Measurements from ENCODE around the gene ELP5.

ELP5 gene

GRCh38 chr17:7223375-7223774 lies 28.6 kb upstream of the ELP5 start:
- no peak for DNase-seq (ENCODE audit: low read depth in 1 of 2, low spot score in 1 of 2)
- TF ChIP-seq SPI1 (IDR thresholded peaks at IDR 0.05; ENCODE audit: borderline replicate concordance, low read depth) (no peak), POLR2AphosphoS5 (IDR thresholded peaks at IDR 0.05; ENCODE audit: low read depth) (no peak), CTCF (IDR thresholded peaks at IDR 0.05; ENCODE audit: insufficient read depth, low read length) (no peak), GABPA (IDR thresholded peaks at IDR 0.05; ENCODE audit: low read depth) (no peak)
- TF ChIP-seq, protein P1, sequence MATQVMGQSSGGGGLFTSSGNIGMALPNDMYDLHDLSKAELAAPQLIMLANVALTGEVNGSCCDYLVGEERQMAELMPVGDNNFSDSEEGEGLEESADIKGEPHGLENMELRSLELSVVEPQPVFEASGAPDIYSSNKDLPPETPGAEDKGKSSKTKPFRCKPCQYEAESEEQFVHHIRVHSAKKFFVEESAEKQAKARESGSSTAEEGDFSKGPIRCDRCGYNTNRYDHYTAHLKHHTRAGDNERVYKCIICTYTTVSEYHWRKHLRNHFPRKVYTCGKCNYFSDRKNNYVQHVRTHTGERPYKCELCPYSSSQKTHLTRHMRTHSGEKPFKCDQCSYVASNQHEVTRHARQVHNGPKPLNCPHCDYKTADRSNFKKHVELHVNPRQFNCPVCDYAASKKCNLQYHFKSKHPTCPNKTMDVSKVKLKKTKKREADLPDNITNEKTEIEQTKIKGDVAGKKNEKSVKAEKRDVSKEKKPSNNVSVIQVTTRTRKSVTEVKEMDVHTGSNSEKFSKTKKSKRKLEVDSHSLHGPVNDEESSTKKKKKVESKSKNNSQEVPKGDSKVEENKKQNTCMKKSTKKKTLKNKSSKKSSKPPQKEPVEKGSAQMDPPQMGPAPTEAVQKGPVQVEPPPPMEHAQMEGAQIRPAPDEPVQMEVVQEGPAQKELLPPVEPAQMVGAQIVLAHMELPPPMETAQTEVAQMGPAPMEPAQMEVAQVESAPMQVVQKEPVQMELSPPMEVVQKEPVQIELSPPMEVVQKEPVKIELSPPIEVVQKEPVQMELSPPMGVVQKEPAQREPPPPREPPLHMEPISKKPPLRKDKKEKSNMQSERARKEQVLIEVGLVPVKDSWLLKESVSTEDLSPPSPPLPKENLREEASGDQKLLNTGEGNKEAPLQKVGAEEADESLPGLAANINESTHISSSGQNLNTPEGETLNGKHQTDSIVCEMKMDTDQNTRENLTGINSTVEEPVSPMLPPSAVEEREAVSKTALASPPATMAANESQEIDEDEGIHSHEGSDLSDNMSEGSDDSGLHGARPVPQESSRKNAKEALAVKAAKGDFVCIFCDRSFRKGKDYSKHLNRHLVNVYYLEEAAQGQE (IDR thresholded peaks at IDR 0.05; ENCODE audit: insufficient replicate concordance, low read depth) = no peak
- no peak overlapping the region for H3K4me3 ChIP-seq (replicated peaks; ENCODE audit: insufficient read depth, low read length)
- no peak overlapping the region for H3K27ac ChIP-seq (replicated peaks)
- no peaks in the 10 kb centered on the region for H3K27me3 ChIP-seq (ENCODE audit: insufficient read depth, poor library complexity, severe bottlenecking)

DNA sequence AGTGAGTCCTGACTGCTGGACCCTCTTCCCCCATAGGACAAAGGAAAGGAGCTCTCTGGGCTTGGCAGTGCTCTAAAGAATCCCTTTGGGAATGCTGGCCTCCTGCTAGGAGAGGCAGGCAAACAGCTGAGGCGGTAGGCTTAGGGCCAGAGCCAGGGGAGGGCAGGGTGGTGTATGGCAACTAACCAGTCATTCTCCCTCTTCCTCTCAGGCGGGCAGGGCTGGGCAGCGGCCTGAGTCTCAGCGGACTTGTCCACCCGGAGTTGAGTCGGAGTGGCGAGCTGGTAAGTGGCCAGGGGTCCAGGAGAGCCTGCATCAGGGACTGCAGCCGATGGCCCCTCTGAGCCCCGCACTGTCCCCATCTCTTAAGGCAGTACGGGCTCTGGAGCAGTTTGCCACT lies 27.9 kb upstream of the ELP5 start:
- H3K4me3 ChIP-seq (replicated peaks; ENCODE audit: insufficient read depth, low read length) = no peak overlapping the region
- DNase-seq (ENCODE audit: low read depth in 1 of 2, low spot score in 1 of 2) = no peak
- TF ChIP-seq GABPA (IDR thresholded peaks at IDR 0.05; ENCODE audit: low read depth) (no peak), CTCF (IDR thresholded peaks at IDR 0.05; ENCODE audit: insufficient read depth, low read length) (no peak), SPI1 (IDR thresholded peaks at IDR 0.05; ENCODE audit: borderline replicate concordance, low read depth) (no peak), POLR2AphosphoS5 (IDR thresholded peaks at IDR 0.05; ENCODE audit: low read depth) (no peak)
- TF ChIP-seq, protein P1 (IDR thresholded peaks at IDR 0.05; ENCODE audit: insufficient replicate concordance, low read depth) = no peak
- no peak overlapping the region for H3K27ac ChIP-seq (replicated peaks)
- H3K27me3 ChIP-seq (ENCODE audit: insufficient read depth, poor library complexity, severe bottlenecking) = no peaks in the 10 kb centered on the region

DNA sequence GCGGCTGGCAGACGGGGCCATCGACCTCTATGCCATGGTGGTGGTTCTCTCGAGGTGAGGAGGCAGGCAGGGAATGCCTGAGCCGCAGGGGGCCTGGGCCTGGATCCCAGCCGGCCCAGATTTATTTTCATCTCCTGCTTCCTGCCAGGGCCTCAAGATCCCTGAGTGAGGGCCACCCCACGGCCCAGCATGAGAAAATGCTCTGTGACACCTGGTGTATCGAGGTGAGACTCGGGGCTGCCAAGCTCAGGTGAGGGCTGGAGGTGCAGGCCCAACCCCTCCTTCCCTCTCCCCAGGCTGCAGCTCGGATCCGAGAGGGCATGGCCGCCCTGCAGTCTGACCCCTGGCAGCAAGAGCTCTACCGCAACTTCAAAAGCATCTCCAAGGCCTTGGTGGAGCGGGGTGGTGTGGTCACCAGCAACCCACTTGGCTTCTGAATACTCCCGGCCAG lies 27.3 kb upstream of the ELP5 start:
- TF ChIP-seq CTCF (IDR thresholded peaks at IDR 0.05; ENCODE audit: insufficient read depth, low read length) (no peak), POLR2AphosphoS5 (IDR thresholded peaks at IDR 0.05; ENCODE audit: low read depth) (no peak), GABPA (IDR thresholded peaks at IDR 0.05; ENCODE audit: low read depth) (no peak), SPI1 (IDR thresholded peaks at IDR 0.05; ENCODE audit: borderline replicate concordance, low read depth) (no peak)
- TF ChIP-seq, protein P1 (IDR thresholded peaks at IDR 0.05; ENCODE audit: insufficient replicate concordance, low read depth) = no peak
- H3K27ac ChIP-seq (replicated peaks) = no peak overlapping the region

More for the DNA sequence above, 27.3 kb upstream of the ELP5 start:
- DNase-seq (ENCODE audit: low read depth in 1 of 2, low spot score in 1 of 2) = no peak
- H3K4me3 ChIP-seq (replicated peaks; ENCODE audit: insufficient read depth, low read length) = no peak overlapping the region
- no peaks in the 10 kb centered on the region for H3K27me3 ChIP-seq (ENCODE audit: insufficient read depth, poor library complexity, severe bottlenecking)
